ENCODE results near the gene BOLA3.

BOLA3 gene

DNA sequence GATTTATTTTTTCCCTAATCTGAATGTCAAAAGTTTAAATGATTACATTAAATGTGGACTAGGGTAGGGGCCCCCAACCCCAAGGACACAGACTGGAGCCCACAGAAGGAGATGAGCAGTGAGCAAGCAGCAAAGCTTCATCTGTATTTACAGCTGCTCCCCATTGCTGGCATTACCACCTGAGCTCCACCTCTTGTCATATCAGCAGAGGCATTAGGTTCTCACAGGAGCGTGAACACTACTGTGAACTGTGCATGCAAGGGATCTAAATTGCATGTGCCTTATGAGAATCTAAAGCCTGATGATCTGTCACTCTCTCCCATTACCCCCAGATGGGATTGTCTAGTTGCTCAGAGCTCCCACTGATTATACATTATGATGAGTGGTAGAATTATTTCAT is 27.2 kb upstream of the BOLA3 start:
- no peak overlapping the region for H3K4me3 ChIP-seq (ENCODE audit: low read depth, low read length)
- TF ChIP-seq, protein P1, sequence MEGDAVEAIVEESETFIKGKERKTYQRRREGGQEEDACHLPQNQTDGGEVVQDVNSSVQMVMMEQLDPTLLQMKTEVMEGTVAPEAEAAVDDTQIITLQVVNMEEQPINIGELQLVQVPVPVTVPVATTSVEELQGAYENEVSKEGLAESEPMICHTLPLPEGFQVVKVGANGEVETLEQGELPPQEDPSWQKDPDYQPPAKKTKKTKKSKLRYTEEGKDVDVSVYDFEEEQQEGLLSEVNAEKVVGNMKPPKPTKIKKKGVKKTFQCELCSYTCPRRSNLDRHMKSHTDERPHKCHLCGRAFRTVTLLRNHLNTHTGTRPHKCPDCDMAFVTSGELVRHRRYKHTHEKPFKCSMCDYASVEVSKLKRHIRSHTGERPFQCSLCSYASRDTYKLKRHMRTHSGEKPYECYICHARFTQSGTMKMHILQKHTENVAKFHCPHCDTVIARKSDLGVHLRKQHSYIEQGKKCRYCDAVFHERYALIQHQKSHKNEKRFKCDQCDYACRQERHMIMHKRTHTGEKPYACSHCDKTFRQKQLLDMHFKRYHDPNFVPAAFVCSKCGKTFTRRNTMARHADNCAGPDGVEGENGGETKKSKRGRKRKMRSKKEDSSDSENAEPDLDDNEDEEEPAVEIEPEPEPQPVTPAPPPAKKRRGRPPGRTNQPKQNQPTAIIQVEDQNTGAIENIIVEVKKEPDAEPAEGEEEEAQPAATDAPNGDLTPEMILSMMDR (IDR thresholded peaks at IDR 0.05; ENCODE audit: insufficient read depth, low read depth, low read length, missing control alignments), result no peak
- DNase-seq (ENCODE audit: low read depth), result no peak

DNA sequence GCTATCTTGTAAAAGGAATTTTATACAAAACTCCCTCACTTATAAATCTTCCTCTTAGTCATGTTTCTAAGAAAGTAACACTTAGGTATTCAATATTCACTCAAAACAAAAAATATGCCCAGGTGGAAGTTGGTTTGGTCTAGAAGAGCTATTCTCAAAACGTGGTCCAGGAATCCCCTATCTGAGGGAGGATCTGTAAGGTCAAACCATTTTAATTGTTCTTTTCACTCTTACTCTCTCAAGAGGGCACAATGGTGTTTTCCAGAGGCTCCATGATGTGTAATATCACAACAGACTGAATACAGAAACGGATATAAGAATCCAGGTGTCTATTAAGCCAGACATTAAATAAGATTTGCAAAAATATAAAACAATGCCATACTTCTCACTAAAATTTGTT is 21.0 kb upstream of the BOLA3 start:
- no peak overlapping the region for H3K4me3 ChIP-seq (ENCODE audit: low read depth, low read length)
- DNase-seq (ENCODE audit: low read depth), result peak; percentile 73

DNA sequence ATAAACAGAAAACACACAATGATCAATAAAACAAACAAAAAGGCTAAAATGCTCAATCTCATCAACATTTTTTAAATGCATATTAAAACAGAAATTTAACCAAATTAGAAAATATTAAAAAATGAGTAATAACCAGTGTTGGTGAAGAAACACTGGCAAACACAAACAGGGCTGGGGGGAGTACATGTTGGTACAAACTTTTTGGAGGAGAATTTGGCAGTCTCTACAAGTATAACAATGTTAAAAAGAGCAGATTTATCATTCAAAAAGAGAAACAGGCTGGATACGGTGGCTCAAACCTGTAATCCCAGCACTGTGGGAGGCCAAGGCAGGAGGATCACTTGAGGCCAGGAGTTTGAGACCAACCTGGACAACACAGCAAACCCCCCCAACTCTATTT is 17.0 kb upstream of the BOLA3 start:
- H3K4me3 ChIP-seq (ENCODE audit: low read depth, low read length), result no peak overlapping the region
- DNase-seq (ENCODE audit: low read depth), result no peak
- TF ChIP-seq, protein P1 (IDR thresholded peaks at IDR 0.05; ENCODE audit: insufficient read depth, low read depth, low read length, missing control alignments), result no peak

More for the DNA sequence above, 21.0 kb upstream of the BOLA3 start:
- TF ChIP-seq, protein P1 (IDR thresholded peaks at IDR 0.05; ENCODE audit: insufficient read depth, low read depth, low read length, missing control alignments), result no peak

DNA sequence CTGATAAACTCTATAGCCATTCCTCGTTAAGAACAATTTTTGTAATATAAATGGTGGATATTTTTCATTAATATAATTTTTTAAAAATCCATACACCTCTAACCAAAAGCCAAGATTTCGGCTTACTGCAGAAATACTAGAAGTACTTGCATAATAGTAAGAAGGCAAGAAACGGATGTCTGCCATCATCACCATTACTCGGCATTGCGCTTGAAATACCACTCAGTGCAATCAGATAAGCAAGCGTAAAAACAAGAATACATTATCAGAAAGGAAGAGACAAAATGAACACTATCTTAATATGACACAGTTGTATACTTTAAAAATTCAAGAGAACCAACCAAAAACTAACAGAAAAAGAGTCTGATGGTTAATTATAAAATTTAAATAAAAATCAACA is 15.2 kb upstream of the BOLA3 start:
- DNase-seq (ENCODE audit: low read depth), result no peak
- TF ChIP-seq, protein P1 (IDR thresholded peaks at IDR 0.05; ENCODE audit: insufficient read depth, low read depth, low read length, missing control alignments), result no peak
- H3K4me3 ChIP-seq (ENCODE audit: low read depth, low read length), result no peak overlapping the region

DNA sequence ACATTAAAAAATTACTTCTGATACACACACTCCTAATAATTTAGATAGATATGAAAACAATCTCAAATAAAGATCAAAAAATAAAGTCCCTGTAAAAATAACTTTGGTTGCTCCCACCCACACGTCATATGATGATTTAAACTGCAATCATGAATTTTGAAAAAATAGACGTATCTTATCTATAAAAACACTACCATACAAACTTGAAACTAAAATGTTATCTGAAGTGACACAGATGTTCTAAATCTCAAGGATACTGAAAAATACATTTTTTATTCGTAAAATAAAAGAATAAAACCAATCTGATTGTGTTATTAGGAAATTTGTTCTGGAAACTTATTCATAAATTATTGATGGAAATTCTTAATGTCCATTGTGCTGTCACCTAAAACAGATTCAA is 8.1 kb upstream of the BOLA3 start:
- no peak overlapping the region for H3K4me3 ChIP-seq (ENCODE audit: low read depth, low read length)
- DNase-seq (ENCODE audit: low read depth), result no peak
- TF ChIP-seq, protein P1 (IDR thresholded peaks at IDR 0.05; ENCODE audit: insufficient read depth, low read depth, low read length, missing control alignments), result no peak

DNA sequence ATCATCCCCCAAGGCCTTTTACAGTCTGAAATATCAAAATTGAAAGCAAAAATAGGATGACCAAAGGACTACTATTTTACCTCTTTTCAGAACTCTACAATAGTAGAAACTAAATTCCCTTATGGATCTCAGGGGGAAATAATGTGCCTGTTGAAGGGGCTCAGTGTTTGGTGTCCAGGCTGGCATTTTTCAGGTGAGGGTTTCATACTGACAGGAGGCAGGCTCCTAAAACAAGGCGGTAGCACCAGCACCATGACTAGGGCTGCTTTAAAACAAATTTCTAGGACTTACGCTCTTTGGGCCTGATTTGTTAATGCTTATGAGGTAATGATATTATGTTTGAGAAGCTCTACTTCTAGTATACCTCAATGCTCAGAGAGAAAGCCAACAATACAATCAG is 5.2 kb upstream of the BOLA3 start:
- DNase-seq (ENCODE audit: low read depth), result no peak
- TF ChIP-seq, protein P1 (IDR thresholded peaks at IDR 0.05; ENCODE audit: insufficient read depth, low read depth, low read length, missing control alignments), result no peak
- H3K4me3 ChIP-seq (ENCODE audit: low read depth, low read length), result no peak overlapping the region

DNA sequence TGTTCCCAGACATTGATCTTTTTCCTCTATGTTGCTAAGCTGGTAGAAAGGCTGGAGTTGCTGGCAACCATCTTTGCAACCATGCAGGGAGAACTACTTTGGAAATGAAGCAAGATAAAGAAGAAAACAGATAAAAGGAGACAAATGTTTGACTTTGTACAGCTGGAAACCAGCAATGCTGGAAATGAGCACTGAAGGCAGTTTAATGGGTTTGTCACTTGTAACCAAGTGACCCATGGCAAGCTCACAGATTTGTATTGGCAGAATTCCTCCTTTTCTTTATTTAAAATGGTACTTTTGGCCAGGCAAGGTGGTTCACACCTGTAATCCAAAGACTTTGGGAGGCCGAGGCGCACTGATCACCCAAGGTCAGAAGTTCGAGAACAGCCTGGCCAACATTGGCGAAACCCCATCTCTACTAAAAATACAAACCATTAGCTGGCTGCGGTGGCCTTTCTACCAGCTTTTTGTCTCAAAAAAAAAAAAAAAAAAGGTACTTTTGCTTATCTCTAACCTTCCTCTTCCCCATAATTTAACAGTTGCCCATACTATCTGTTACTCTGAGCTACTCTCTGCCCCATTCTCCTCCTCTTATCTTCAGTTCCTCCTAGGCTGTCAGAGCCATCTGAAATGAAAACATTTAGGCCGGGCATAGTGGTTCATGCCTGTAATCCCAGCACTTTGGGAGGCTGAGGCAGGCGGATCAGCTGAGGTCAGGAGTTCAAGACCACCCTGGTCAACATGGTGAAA is 2.0 kb upstream of the BOLA3 start:
- TF ChIP-seq, protein P1 (IDR thresholded peaks at IDR 0.05; ENCODE audit: insufficient read depth, low read depth, low read length, missing control alignments), result no peak
- no peak overlapping the region for H3K4me3 ChIP-seq (ENCODE audit: low read depth, low read length)
- no peak for DNase-seq (ENCODE audit: low read depth)

Measured in GM12865 (cell line).